Measurements from ENCODE around the gene CMTR1.

Gene CMTR1

DNA sequence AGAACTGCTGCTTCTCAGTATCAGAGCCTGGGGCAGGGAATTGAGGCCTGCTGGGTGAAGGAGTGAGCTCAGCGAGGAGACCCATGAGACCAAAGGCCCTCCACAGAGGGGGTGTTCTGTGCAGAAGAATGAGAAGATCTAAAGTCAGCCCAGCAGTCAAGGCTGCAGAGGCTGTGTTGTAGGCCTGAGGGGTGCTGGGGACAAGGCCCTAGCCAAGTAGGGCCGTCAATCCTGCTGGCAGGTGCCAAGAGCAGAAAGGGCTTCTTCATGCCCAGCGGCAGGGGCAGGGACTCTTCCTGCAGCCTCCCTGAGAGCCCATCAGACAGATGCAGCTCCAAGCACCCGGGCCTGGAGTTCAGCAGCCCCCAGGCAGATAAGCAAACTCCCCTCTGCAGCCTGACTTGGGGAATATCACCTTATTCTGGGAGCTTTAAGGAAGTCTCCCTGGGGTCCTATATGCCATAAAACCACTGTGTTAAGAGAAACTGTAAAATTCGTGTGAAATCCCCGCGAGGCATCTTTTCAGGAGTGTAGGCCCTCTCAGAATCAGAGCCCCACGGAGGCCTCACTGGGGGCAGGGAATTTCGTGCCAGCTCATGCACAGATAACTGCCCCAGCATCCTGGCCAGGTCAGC is 57.6 kb downstream of the CMTR1 start:
- no peak for ATAC-seq (ENCODE audit: low read depth)
- TF ChIP-seq, protein P1, sequence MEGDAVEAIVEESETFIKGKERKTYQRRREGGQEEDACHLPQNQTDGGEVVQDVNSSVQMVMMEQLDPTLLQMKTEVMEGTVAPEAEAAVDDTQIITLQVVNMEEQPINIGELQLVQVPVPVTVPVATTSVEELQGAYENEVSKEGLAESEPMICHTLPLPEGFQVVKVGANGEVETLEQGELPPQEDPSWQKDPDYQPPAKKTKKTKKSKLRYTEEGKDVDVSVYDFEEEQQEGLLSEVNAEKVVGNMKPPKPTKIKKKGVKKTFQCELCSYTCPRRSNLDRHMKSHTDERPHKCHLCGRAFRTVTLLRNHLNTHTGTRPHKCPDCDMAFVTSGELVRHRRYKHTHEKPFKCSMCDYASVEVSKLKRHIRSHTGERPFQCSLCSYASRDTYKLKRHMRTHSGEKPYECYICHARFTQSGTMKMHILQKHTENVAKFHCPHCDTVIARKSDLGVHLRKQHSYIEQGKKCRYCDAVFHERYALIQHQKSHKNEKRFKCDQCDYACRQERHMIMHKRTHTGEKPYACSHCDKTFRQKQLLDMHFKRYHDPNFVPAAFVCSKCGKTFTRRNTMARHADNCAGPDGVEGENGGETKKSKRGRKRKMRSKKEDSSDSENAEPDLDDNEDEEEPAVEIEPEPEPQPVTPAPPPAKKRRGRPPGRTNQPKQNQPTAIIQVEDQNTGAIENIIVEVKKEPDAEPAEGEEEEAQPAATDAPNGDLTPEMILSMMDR (IDR thresholded peaks at IDR 0.05; ENCODE audit: poor library complexity, severe bottlenecking): no peak
- no peak overlapping the region for H3K27ac ChIP-seq (ENCODE audit: poor library complexity, severe bottlenecking)
- H3K4me1 ChIP-seq (ENCODE audit: insufficient read depth, poor library complexity, severe bottlenecking): no peaks in the 10 kb centered on the region
- 0 out of 2 replicates have a peak, but pooled peaks cover under 1% of the 10 kb centered on the region for H3K36me3 ChIP-seq (ENCODE audit: low read depth)
- H3K27me3 ChIP-seq (ENCODE audit: insufficient read depth, poor library complexity, severe bottlenecking): no peaks in the 10 kb centered on the region
- no peak overlapping the region for H3K4me3 ChIP-seq (ENCODE audit: severe bottlenecking)
- DNase-seq (ENCODE audit: low spot score): no peak
- no peaks in the 10 kb centered on the region for H3K9me3 ChIP-seq (ENCODE audit: severe bottlenecking)

DNA sequence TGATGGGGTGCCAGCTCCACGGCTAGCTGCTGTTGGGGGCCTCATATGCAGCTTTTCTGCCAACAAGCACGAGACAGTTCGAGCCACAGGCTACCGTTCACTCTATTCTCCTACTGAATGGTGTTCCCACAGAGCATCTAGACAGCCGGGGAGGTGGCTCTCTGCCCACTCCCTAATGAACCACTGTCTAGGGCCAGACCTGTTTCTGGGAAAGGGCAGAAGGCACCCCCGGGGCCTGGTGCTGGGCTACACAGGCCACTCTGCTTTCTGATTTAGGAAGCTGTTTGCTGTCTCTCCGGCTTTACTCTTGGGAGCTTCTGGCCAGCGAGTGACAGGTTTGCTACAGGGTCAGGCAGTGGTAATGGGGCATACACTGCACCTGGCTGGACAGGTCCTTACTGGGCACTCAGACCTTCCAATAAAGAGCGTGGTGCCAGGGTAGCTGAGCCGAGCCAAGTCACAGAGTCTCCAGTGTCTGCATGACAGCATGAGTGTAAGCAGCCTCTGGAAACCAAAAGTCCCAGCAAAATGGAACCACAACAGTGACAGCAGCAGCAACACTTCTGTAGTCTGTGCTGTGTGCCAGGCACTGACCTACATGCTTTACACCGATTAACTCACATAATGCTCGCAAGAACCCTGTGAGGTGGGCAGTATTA is 58.3 kb downstream of the CMTR1 start:
- H3K36me3 ChIP-seq (ENCODE audit: low read depth): no peaks in the 10 kb centered on the region
- no peaks in the 10 kb centered on the region for H3K4me1 ChIP-seq (ENCODE audit: insufficient read depth, poor library complexity, severe bottlenecking)
- no peak overlapping the region for H3K4me3 ChIP-seq (ENCODE audit: severe bottlenecking)
- H3K9me3 ChIP-seq (ENCODE audit: severe bottlenecking): no peaks in the 10 kb centered on the region
- ATAC-seq (ENCODE audit: low read depth): no peak; the same call in 2 of the 3 replicates
- DNase-seq (ENCODE audit: low spot score): no peak
- TF ChIP-seq, protein P1 (IDR thresholded peaks at IDR 0.05; ENCODE audit: poor library complexity, severe bottlenecking): no peak
- no peak overlapping the region for H3K27ac ChIP-seq (ENCODE audit: poor library complexity, severe bottlenecking)
- H3K27me3 ChIP-seq (ENCODE audit: insufficient read depth, poor library complexity, severe bottlenecking): no peaks in the 10 kb centered on the region

DNA sequence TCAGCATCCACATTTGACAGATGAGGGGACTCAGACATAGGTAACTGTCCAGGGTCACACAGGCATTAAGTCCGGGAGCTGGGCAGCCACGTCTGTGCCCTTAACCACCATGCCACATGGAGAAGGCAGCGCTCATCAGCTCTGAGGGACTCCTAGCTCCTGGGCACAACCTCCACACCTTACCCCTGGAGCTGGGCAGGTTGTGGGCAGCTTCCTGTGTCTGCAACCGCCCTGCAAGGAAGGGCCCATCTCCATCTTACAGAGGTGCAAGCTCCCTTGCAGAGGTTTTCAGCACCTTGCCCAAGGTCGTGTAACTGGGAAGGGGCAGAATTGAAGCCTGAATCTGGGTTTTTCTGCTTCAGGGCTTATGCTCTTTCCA is 58.8 kb downstream of the CMTR1 start:
- Histone ChIP-seq H3K9me3 (ENCODE audit: severe bottlenecking) (no peaks in the 10 kb centered on the region), H3K4me1 (ENCODE audit: insufficient read depth, poor library complexity, severe bottlenecking) (no peaks in the 10 kb centered on the region), H3K4me3 (ENCODE audit: severe bottlenecking) (no peak overlapping the region), H3K36me3 (ENCODE audit: low read depth) (no peaks in the 10 kb centered on the region), H3K27me3 (ENCODE audit: insufficient read depth, poor library complexity, severe bottlenecking) (no peaks in the 10 kb centered on the region), H3K27ac (ENCODE audit: poor library complexity, severe bottlenecking) (no peak overlapping the region)
- 0 out of 3 replicates have a peak, but pooled peaks have one; percentile 6 for ATAC-seq (ENCODE audit: low read depth)
- DNase-seq (ENCODE audit: low spot score): no peak
- TF ChIP-seq, protein P1 (IDR thresholded peaks at IDR 0.05; ENCODE audit: poor library complexity, severe bottlenecking): no peak

DNA sequence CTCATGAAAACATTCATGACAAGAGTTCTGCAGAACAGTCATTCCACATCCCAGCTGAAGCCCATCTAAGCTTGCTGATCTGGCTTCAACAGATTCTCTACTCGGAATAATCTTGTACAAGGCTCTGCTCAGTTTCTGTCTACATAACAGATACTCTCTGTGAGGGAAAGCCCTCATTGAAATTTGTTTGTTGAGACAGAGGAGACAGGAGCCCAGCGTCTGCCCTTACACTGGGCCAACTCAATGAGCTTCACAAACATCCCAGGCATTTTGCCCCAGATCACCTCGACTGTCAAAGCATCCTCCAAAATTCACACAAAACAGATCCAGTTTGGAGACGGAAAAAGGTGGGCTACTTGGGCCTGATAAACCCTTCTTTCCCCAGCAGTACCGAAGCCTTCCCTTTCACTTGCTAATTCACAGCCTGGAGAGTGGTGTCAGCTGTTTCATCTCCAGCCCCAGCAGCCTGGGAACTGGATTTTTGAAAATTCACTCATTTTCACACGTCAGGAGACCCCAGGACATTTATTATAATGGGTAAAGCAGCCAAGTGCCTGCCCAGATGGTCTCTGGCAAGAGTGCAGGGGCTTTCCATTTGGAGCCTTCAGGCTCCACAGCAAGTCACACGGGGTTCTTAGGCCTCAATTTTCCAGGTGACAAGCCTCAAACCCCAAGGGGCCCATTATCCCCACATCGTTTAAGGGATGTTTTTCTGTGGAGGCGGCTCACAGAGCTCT is 59.4 kb downstream of the CMTR1 start:
- Histone ChIP-seq H3K4me3 (ENCODE audit: severe bottlenecking) (no peak overlapping the region), H3K9me3 (ENCODE audit: severe bottlenecking) (no peaks in the 10 kb centered on the region), H3K36me3 (ENCODE audit: low read depth) (no peaks in the 10 kb centered on the region), H3K27me3 (ENCODE audit: insufficient read depth, poor library complexity, severe bottlenecking) (no peaks in the 10 kb centered on the region), H3K4me1 (ENCODE audit: insufficient read depth, poor library complexity, severe bottlenecking) (no peaks in the 10 kb centered on the region), H3K27ac (ENCODE audit: poor library complexity, severe bottlenecking) (no peak overlapping the region)
- DNase-seq (ENCODE audit: low spot score) (no peak), ATAC-seq (ENCODE audit: low read depth) (no peak)
- TF ChIP-seq, protein P1 (IDR thresholded peaks at IDR 0.05; ENCODE audit: poor library complexity, severe bottlenecking): no peak
